GOT3 (cell line): ENCODE results near the gene SRGAP2C.
"Not testable (repeated sequence)": the region's sequence is repeated elsewhere in the genome, so short reads cannot be mapped to it uniquely, and the experiment has no call there.

Source experiments
- DNase-seq: peaks from one replicate; lab custom pipeline; 2025; ENCODE audit warnings: mixed read lengths; lab: John Stamatoyannopoulos, UW

The SRGAP2C gene

GRCh38 chr1:121186191-121186590 lies 1.4 kb downstream of the SRGAP2C start:
- DNase-seq = not testable (repeated sequence)

- not testable (repeated sequence) for DNase-seq
Observed at GRCh38 chr1:121187914-121188313, 3.1 kb downstream of the SRGAP2C start.

GRCh38 chr1:121192512-121192911 lies 7.7 kb downstream of the SRGAP2C start:
- DNase-seq = not testable (repeated sequence)

GRCh38 chr1:121197095-121197882 lies 12.5 kb downstream of the SRGAP2C start:
- DNase-seq = not testable (repeated sequence)

GRCh38 chr1:121199763-121200162 lies 15.0 kb downstream of the SRGAP2C start:
- not testable (repeated sequence) for DNase-seq

- not testable (repeated sequence) for DNase-seq
Observed at GRCh38 chr1:121200232-121200631, 15.5 kb downstream of the SRGAP2C start.

- not testable (repeated sequence) for DNase-seq
Observed at GRCh38 chr1:121200985-121201981, 16.5 kb downstream of the SRGAP2C start.

- not testable (repeated sequence) for DNase-seq
Observed at GRCh38 chr1:121202986-121203385, 18.2 kb downstream of the SRGAP2C start.

- not testable (repeated sequence) for DNase-seq
Observed at GRCh38 chr1:121205786-121206711, 21.3 kb downstream of the SRGAP2C start.

- not testable (repeated sequence) for DNase-seq
Observed at GRCh38 chr1:121207328-121207727, 22.6 kb downstream of the SRGAP2C start.

GRCh38 chr1:121208375-121208774 lies 23.6 kb downstream of the SRGAP2C start:
- DNase-seq = not testable (repeated sequence)

- DNase-seq = not testable (repeated sequence)
Observed at GRCh38 chr1:121210778-121211177, 26.0 kb downstream of the SRGAP2C start.

GRCh38 chr1:121213491-121213890 lies 28.7 kb downstream of the SRGAP2C start:
- not testable (repeated sequence) for DNase-seq

GRCh38 chr1:121214544-121215156 lies 29.9 kb downstream of the SRGAP2C start:
- DNase-seq = not testable (repeated sequence)

- DNase-seq = not testable (repeated sequence)
Observed at GRCh38 chr1:121215699-121216417, 31.1 kb downstream of the SRGAP2C start.

- not testable (repeated sequence) for DNase-seq
Observed at GRCh38 chr1:121216676-121217075, 31.9 kb downstream of the SRGAP2C start.

GRCh38 chr1:121221770-121222169 lies 37.0 kb downstream of the SRGAP2C start:
- not testable (repeated sequence) for DNase-seq

GRCh38 chr1:121224714-121225113 lies 39.9 kb downstream of the SRGAP2C start:
- not testable (repeated sequence) for DNase-seq

- not testable (repeated sequence) for DNase-seq
Observed at GRCh38 chr1:121226295-121226904, 41.6 kb downstream of the SRGAP2C start.

- not testable (repeated sequence) for DNase-seq
Observed at GRCh38 chr1:121226925-121227324, 42.1 kb downstream of the SRGAP2C start.
